Measurements from ENCODE around the gene FAN1. TPM values are rescaled to one million over a fixed set of nuclear protein-coding genes. Genes with fewer than 3 reads are reported as not detected.

The FAN1 gene
- total RNA-seq, 4 donors from 2014 or later, result 8.2 to 22.3 (median 18.2) TPM

DNA sequence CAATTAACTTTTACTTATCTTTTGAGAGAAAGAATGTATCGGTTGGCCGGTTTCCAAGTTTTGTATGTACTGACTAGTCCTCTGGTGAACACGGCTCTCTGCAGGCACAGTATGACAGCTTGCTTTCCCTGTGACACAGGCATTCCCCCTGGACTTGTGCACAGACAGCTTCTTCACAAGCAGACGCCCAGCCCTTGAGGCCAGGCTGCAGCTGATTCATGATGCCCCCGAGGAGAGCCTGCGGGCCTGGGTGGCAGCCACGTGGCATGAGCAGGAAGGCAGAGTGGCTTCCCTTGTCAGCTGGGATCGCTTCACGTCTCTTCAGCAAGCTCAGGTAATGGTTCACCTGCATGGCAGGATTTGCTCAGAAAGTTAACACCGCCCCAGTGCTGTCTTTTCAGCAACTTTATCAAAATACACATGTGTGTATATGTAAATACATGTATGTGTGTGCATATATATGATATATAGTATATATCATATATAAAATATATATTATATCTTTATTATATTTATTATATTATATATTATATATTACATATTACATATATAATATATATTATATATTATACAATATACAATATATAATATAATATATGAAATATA is 25.5 kb downstream of the FAN1 start:
- Histone ChIP-seq H3K9me3 (no peaks in the 10 kb centered on the region), H3K4me1 (no peaks in the 10 kb centered on the region), H3K4me3 (no peak overlapping the region), H3K36me3 (peaks cover 0 to 62% (median 0%) of the 10 kb centered on the region in 3 donors), H3K27ac (no peak overlapping the region), H3K27me3 (no peaks in the 10 kb centered on the region)
- TF ChIP-seq POLR2A (IDR thresholded peaks at IDR 0.05), result no peak
- TF ChIP-seq, protein P1, sequence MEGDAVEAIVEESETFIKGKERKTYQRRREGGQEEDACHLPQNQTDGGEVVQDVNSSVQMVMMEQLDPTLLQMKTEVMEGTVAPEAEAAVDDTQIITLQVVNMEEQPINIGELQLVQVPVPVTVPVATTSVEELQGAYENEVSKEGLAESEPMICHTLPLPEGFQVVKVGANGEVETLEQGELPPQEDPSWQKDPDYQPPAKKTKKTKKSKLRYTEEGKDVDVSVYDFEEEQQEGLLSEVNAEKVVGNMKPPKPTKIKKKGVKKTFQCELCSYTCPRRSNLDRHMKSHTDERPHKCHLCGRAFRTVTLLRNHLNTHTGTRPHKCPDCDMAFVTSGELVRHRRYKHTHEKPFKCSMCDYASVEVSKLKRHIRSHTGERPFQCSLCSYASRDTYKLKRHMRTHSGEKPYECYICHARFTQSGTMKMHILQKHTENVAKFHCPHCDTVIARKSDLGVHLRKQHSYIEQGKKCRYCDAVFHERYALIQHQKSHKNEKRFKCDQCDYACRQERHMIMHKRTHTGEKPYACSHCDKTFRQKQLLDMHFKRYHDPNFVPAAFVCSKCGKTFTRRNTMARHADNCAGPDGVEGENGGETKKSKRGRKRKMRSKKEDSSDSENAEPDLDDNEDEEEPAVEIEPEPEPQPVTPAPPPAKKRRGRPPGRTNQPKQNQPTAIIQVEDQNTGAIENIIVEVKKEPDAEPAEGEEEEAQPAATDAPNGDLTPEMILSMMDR (IDR thresholded peaks at IDR 0.05), result no peak
- no peak for DNase-seq

DNA sequence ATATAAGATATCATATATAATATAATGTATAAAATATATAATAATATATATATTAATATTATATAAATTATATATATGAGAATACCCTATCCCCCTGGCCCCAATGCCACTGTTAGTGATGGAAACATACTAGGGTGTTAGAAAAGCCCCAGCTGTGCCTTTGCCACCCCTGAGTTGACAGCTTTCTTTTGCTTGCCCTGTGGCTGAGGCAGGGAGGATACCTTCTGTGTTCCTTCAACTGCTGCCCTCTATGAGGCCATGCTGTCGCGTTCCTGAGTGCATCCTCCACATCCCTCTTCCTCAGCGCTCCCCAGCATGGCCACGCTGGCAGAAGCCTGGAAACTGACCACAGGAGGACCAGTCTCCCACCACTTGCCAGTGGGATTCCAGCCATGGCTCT is 26.3 kb downstream of the FAN1 start:
- no peak for DNase-seq
- TF ChIP-seq POLR2A (IDR thresholded peaks at IDR 0.05), result no peak
- TF ChIP-seq, protein P1 (IDR thresholded peaks at IDR 0.05), result no peak
- Histone ChIP-seq H3K9me3 (no peaks in the 10 kb centered on the region), H3K4me1 (no peaks in the 10 kb centered on the region), H3K27ac (no peak overlapping the region), H3K4me3 (no peak overlapping the region), H3K36me3 (peaks cover 0 to 62% (median 0%) of the 10 kb centered on the region in 3 donors), H3K27me3 (no peaks in the 10 kb centered on the region)

DNA sequence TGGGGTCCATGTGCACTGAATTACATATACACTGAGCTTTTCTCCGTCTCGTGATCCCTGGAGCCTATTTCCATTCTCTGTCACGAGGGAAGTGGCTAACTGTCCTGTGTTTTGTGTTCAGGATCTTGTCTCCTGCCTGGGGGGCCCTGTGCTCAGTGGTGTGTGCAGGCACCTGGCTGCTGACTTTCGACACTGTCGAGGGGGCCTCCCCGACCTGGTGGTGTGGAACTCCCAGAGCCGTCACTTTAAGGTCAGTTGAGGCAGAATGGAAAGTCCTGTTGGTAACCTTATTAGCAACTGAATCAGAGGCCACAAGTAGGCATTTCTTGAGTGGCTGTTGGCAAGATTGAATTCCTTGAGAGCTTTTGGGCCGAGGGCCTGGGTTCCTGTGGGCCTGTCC is 26.7 kb downstream of the FAN1 start:
- Histone ChIP-seq H3K9me3 (no peaks in the 10 kb centered on the region), H3K36me3 (peaks cover 0 to 60% (median 0%) of the 10 kb centered on the region in 3 donors), H3K27me3 (no peaks in the 10 kb centered on the region), H3K4me3 (no peak overlapping the region), H3K27ac (no peak overlapping the region), H3K4me1 (no peaks in the 10 kb centered on the region)
- no peak for DNase-seq
- TF ChIP-seq POLR2A (IDR thresholded peaks at IDR 0.05), result no peak
- TF ChIP-seq, protein P1 (IDR thresholded peaks at IDR 0.05), result no peak

DNA sequence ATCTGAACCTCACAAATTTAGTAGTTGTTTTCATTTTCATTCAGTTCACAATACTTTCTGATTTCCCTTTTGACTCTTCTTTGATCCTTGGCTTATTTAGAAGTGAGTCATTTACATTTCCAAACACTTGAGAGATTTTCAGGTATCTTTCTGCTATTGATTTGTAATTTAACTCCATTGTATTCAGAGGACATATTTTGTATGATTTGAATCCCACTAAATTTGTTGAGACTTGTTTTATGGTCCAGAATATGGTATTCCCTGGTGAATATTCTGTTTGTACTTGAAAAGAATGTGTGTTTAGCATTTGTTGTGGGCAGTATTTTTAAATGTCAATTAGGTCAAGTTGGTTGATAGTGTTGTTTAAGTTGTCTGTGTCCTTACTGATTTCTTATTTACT is 29.6 kb downstream of the FAN1 start:
- DNase-seq, result no peak
- no peak overlapping the region for H3K27ac ChIP-seq
- no peaks in the 10 kb centered on the region for H3K27me3 ChIP-seq
- TF ChIP-seq, protein P1 (IDR thresholded peaks at IDR 0.05), result no peak
- TF ChIP-seq POLR2A (IDR thresholded peaks at IDR 0.05), result no peak
- H3K4me3 ChIP-seq, result no peak overlapping the region
- peaks cover 0 to 54% (median 0%) of the 10 kb centered on the region in 3 donors for H3K36me3 ChIP-seq
- no peaks in the 10 kb centered on the region for H3K9me3 ChIP-seq
- no peaks in the 10 kb centered on the region for H3K4me1 ChIP-seq

DNA sequence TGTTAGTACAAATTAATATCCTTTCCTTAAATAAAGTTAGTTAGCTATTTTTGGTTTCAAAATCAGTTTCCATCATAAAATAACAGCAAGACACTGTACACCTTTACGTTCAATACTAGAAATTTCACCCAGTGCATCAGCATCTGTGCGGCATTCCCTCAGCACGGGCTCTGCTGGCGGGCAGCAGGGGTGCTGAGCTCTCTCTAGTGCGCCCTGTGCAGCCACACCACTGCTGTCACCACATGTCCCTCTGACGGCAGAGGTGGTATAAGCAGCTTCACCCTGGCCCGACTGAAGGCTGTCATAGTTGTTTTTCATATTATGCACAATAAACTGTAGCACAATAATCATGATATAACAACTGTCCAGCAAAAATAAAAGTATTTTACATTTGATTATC is 35.4 kb downstream of the FAN1 start:
- Histone ChIP-seq H3K36me3 (peaks cover 0 to 85% (median 3%) of the 10 kb centered on the region in 3 donors), H3K9me3 (no peaks in the 10 kb centered on the region), H3K27ac (no peak overlapping the region), H3K4me3 (no peak overlapping the region), H3K4me1 (no peaks in the 10 kb centered on the region), H3K27me3 (no peaks in the 10 kb centered on the region)
- no peak for TF ChIP-seq POLR2A (IDR thresholded peaks at IDR 0.05)
- TF ChIP-seq, protein P1 (IDR thresholded peaks at IDR 0.05), result no peak
- DNase-seq, result no peak
